Caco-2 (cell line): Measurements from ENCODE around the gene CCDC184. TPM values are rescaled to one million over a fixed set of nuclear protein-coding genes. Genes with fewer than 3 reads are reported as not detected.

Experiments used
- BruUV-seq: library from RNA; stranded (reverse); fragments of 400-500 nt; replicated peaks from 2 replicates; lab custom pipeline; 2021; lab: Mats Ljungman, UMichigan
- CTCF ChIA-PET: fragments of 300-600 bp; sonication (Branson Sonifier 250); formaldehyde crosslinking; loops from one replicate; lab custom pipeline; 2022; ENCODE audit warnings: antibody characterized with exemption; lab: Charles Lee
- POLR2A ChIA-PET: fragments of 300-600 bp; sonication (Branson Sonifier 250); formaldehyde crosslinking; loops from one replicate; lab custom pipeline; 2022; ENCODE audit warnings: antibody characterized with exemption; lab: Charles Lee
- DNase-seq, 2 experiments: peaks; one replicate each; pipeline versions ENCODE4 v3.0.0 to v3.0.0-alpha.2; 2020 to 2022
- H3K27me3 ChIP-seq: replicated peaks from 2 replicates; pipeline ENCODE4 v1.6.0; 2011; ENCODE audit warnings: low read length; ENCODE audit not compliant: control insufficient read depth, insufficient read depth
- H3K36me3 ChIP-seq: 2 replicates; pipeline ENCODE4 v1.5.1; 2011; ENCODE audit warnings: low read length; ENCODE audit not compliant: control insufficient read depth, insufficient read depth
- H3K4me1 ChIP-seq: fragments of 250-450 bp; sonication (Bioruptor Pico); 2 replicates; pipeline ENCODE4 v1.5.1; 2020; ENCODE audit warnings: mild to moderate bottlenecking
- H3K4me3 ChIP-seq: 2 replicates; pipeline ENCODE4 v1.5.1; 2011; ENCODE audit warnings: low read depth, mild to moderate bottlenecking, control low read depth, low read length
- H3K9me3 ChIP-seq: fragments of 250-450 bp; sonication (Bioruptor Pico); 2 replicates; pipeline ENCODE4 v1.5.1; 2020; ENCODE audit warnings: mild to moderate bottlenecking, moderate library complexity
- H3K27ac Mint-ChIP-seq: one replicate; pipeline ENCODE4 v1.8.0; 2022; ENCODE audit warnings: mixed read lengths; ENCODE audit not compliant: unreplicated experiment
- H3K27me3 Mint-ChIP-seq: one replicate; pipeline ENCODE4 v1.8.0; 2022; ENCODE audit warnings: mixed read lengths; ENCODE audit not compliant: insufficient read depth, unreplicated experiment
- H3K36me3 Mint-ChIP-seq: one replicate; pipeline ENCODE4 v1.8.0; 2022; ENCODE audit warnings: mild to moderate bottlenecking, mixed read lengths; ENCODE audit not compliant: insufficient read depth, unreplicated experiment
- H3K4me1 Mint-ChIP-seq: one replicate; pipeline ENCODE4 v1.8.0; 2022; ENCODE audit warnings: low read depth, mixed read lengths; ENCODE audit not compliant: unreplicated experiment
- H3K4me3 Mint-ChIP-seq: one replicate; pipeline ENCODE4 v1.8.0; 2022; ENCODE audit warnings: mild to moderate bottlenecking, moderate library complexity, mixed read lengths; ENCODE audit not compliant: unreplicated experiment
- H3K9me3 Mint-ChIP-seq: one replicate; pipeline ENCODE4 v1.8.0; 2022; ENCODE audit warnings: mixed read lengths; ENCODE audit not compliant: unreplicated experiment
- CTCF ChIP-seq, 2 experiments: fragments of 200-600 bp in 1 of 2; IDR thresholded peaks; 1 replicate in 1 of 2; 2 replicates in 1 of 2; pipeline versions ENCODE4 v1.5.1 to v1.8.0; 2011 to 2022; ENCODE audit warnings: antibody characterized with exemption in 1 of 2, control low read depth in 1 of 2, inconsistent platforms in 1 of 2, low read depth in 1 of 2, low read length in 1 of 2, mild to moderate bottlenecking in 1 of 2, moderate library complexity in 1 of 2; ENCODE audit not compliant: insufficient read depth in 1 of 2, severe bottlenecking in 1 of 2, unreplicated experiment in 1 of 2
- intact Hi-C: fragments of 100-400 bp; cut with micrococcal nuclease; formaldehyde crosslinking; loops from one replicate; pipeline ENCODE4 v1.10.0; 2022; ENCODE audit not compliant: unreplicated experiment
- total RNA-seq: library from RNA; stranded (reverse); gene quantifications from 2 replicates; pipeline ENCODE4 v1.2.3, GENCODE V29; 2022

CCDC184 gene
- total RNA-seq, 1 experiment from 2014 or later, result 1.0 TPM

DNA sequence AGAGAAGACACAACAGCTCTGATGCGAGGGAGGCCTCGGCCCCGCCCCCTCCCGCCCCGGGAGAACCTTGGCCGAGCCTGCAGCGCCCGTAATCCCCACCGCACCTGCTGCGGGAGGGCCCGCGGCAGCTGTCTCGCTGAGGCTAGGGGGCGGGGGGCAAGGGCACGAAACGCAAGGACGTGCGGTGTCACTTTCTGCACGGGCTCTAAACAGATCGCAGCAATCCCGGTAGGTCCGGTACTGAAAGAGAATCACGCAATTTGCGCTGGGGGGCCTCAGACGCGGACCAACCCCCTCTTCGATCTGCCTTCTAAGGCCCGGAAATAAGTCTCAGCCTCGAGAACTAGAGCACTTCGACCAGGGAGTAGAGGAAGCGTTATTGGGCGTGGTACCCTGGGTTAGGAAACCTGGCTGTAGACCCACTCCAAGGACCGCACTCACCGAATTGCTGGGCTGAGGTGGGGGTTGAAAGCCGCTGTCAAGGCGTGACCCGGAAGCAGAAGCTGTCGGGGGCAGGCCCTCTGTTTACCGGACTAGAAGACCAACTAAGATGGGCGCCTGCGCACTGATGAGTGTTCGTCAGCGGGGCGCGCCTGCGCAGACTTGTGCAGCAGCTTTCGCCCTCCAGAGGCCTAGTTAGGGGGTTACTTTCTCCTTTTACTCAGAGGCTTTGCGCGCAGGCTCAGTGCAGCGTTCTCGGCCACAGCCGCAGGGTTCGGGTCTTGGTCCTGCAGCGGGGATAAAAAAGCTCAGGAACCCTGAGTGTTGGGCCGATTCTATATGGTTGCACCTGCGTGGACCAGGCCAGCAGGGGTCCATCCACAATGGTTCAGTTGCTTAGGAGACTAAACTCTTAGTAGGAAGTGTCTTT lies 26.2 kb upstream of the CCDC184 start, which contains the start of gene ASB8:
Gene ASB8 (minus strand): TSS at position 498 of the 871 bp plus-strand sequence. CDS start 4,019 bp downstream, outside the sequence.
- intact Hi-C loops, result loop anchor here (1.0 to 2.0 kb wide), 3 partner anchors 26 to 51 kb away; partner anchors contain the start of genes CCDC184, PFKM and SENP1
- Mint-ChIP-seq H3K4me3 (peak within 1 kb of the TSS; percentile 97), H3K27ac (peak within 1 kb of the TSS; percentile 94), H3K9me3 (no peaks in the 10 kb centered on the region), H3K36me3 (peaks cover 24% of the 10 kb centered on the region), H3K4me1 (no peaks in the 10 kb centered on the region), H3K27me3 (no peaks in the 10 kb centered on the region)
- Histone ChIP-seq H3K4me1 (peaks cover 6% of the 10 kb centered on the region), H3K4me3 (peak within 1 kb of the TSS; percentile 75), H3K9me3 (no peaks in the 10 kb centered on the region), H3K36me3 (no peaks in the 10 kb centered on the region), H3K27me3 (no peaks in the 10 kb centered on the region)
- no TSS peak for BruUV-seq
- ChIA-PET CTCF (interaction anchor here (0.5 to 1.8 kb wide), 18 partner anchors 9 to 272 kb away, joined by 3 to 13 read pairs (median 4); partner anchors contain the start of genes CCDC184, PFKM, SENP1 and TMEM106C), POLR2A (interaction anchor here (0.6 to 2.2 kb wide), 9 partner anchors 28 to 288 kb away, joined by 3 to 17 read pairs (median 3); partner anchors contain the start of genes PFKM and SENP1)
- DNase-seq, result peak; percentile 99
- peak; percentile 30 to 62 for TF ChIP-seq CTCF (IDR thresholded peaks at IDR 0.05; ENCODE audit: insufficient read depth in 1 of 2, low read depth in 1 of 2, low read length in 1 of 2, severe bottlenecking in 1 of 2, unreplicated experiment in 1 of 2)

DNA sequence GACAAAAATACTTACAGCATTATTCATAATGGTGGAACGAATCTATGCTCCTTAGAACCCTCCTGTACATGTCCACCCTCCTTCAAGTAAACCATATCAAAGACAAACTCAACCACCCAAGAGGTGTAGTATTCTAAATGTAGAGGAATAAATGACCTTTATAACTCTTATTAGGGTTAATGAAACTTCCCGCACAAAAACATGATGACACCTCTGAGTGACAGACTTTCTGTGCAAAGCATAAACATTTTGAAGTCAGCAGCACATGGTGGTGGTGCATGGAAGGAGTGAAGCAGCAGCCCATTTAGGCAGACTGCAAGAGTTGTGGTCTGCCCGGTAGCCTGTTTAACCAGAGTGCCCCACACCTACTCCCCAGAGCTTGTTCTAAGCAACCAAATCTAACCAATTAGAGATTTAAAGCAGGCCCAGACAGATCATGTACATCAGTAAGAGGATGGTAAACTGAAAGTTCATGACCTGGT lies 25.5 kb upstream of the CCDC184 start:
- Mint-ChIP-seq H3K27ac (peak overlapping the region; percentile 94), H3K4me1 (no peaks in the 10 kb centered on the region), H3K4me3 (peak overlapping the region; percentile 97), H3K9me3 (no peaks in the 10 kb centered on the region), H3K36me3 (peaks cover 24% of the 10 kb centered on the region), H3K27me3 (no peaks in the 10 kb centered on the region)
- intact Hi-C loops, result loop anchor here (1.0 to 2.0 kb wide), 3 partner anchors 25 to 52 kb away; partner anchors contain the start of genes CCDC184, PFKM and SENP1
- Histone ChIP-seq H3K36me3 (no peaks in the 10 kb centered on the region), H3K4me3 (peak overlapping the region; percentile 37), H3K27me3 (no peaks in the 10 kb centered on the region), H3K4me1 (peaks cover 6% of the 10 kb centered on the region), H3K9me3 (no peaks in the 10 kb centered on the region)
- ChIA-PET POLR2A (interaction anchor here (0.6 to 2.2 kb wide), 6 partner anchors 28 to 288 kb away, joined by 3 to 12 read pairs (median 3); partner anchors contain the start of gene PFKM), CTCF (interaction anchor here (0.6 to 1.8 kb wide), 12 partner anchors 8 to 194 kb away, joined by 3 to 13 read pairs (median 4); partner anchors contain the start of genes CCDC184, PFKM, SENP1 and TMEM106C)
- TF ChIP-seq CTCF (IDR thresholded peaks at IDR 0.05; ENCODE audit: insufficient read depth in 1 of 2, low read depth in 1 of 2, low read length in 1 of 2, severe bottlenecking in 1 of 2, unreplicated experiment in 1 of 2), result no peak
- BruUV-seq, result no TSS peak
- peak in 1 of 2 experiments; percentile 6 for DNase-seq

- Mint-ChIP-seq H3K27me3 (no peaks in the 10 kb centered on the region), H3K4me3 (no peak overlapping the region), H3K4me1 (no peaks in the 10 kb centered on the region), H3K9me3 (no peaks in the 10 kb centered on the region), H3K27ac (no peak overlapping the region), H3K36me3 (peaks cover 17% of the 10 kb centered on the region)
- DNase-seq, result no peak
- no peak for TF ChIP-seq CTCF (IDR thresholded peaks at IDR 0.05; ENCODE audit: insufficient read depth in 1 of 2, low read depth in 1 of 2, low read length in 1 of 2, severe bottlenecking in 1 of 2, unreplicated experiment in 1 of 2)
- intact Hi-C loops, result no loop called here
- no TSS peak for BruUV-seq
- peaks cover 6% of the 10 kb centered on the region for H3K4me1 ChIP-seq
- H3K27me3 ChIP-seq, result no peaks in the 10 kb centered on the region
- no peaks in the 10 kb centered on the region for H3K9me3 ChIP-seq
- no peaks in the 10 kb centered on the region for H3K36me3 ChIP-seq
- POLR2A ChIA-PET, result no interaction called here
- CTCF ChIA-PET, result no interaction called here
- H3K4me3 ChIP-seq, result no peak overlapping the region
These were observed 23.4 kb upstream of the CCDC184 start for GRCh38 chr12:48160046-48160445.
